ENCODE data around the gene SLC25A38.

GRCh38 chr3:39409514-39410136, 26.5 kb downstream of the SLC25A38 start:
- TF ChIP-seq, protein P1, sequence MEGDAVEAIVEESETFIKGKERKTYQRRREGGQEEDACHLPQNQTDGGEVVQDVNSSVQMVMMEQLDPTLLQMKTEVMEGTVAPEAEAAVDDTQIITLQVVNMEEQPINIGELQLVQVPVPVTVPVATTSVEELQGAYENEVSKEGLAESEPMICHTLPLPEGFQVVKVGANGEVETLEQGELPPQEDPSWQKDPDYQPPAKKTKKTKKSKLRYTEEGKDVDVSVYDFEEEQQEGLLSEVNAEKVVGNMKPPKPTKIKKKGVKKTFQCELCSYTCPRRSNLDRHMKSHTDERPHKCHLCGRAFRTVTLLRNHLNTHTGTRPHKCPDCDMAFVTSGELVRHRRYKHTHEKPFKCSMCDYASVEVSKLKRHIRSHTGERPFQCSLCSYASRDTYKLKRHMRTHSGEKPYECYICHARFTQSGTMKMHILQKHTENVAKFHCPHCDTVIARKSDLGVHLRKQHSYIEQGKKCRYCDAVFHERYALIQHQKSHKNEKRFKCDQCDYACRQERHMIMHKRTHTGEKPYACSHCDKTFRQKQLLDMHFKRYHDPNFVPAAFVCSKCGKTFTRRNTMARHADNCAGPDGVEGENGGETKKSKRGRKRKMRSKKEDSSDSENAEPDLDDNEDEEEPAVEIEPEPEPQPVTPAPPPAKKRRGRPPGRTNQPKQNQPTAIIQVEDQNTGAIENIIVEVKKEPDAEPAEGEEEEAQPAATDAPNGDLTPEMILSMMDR (conservative IDR thresholded peaks at IDR 0.05 in 1 of 2, IDR thresholded peaks at IDR 0.05 in 1 of 2; ENCODE audit: low read depth in 1 of 2, low read length in 2 of 2) = no peak
- no peak for TF ChIP-seq EZH2 (IDR thresholded peaks at IDR 0.05; ENCODE audit: low read length, missing control alignments)
